Measurements from ENCODE around the gene TMOD1. TPM values are rescaled to one million over a fixed set of nuclear protein-coding genes. Genes with fewer than 3 reads are reported as not detected.

Gene TMOD1
- total RNA-seq, 1 donor from 2014 or later = not detected

DNA sequence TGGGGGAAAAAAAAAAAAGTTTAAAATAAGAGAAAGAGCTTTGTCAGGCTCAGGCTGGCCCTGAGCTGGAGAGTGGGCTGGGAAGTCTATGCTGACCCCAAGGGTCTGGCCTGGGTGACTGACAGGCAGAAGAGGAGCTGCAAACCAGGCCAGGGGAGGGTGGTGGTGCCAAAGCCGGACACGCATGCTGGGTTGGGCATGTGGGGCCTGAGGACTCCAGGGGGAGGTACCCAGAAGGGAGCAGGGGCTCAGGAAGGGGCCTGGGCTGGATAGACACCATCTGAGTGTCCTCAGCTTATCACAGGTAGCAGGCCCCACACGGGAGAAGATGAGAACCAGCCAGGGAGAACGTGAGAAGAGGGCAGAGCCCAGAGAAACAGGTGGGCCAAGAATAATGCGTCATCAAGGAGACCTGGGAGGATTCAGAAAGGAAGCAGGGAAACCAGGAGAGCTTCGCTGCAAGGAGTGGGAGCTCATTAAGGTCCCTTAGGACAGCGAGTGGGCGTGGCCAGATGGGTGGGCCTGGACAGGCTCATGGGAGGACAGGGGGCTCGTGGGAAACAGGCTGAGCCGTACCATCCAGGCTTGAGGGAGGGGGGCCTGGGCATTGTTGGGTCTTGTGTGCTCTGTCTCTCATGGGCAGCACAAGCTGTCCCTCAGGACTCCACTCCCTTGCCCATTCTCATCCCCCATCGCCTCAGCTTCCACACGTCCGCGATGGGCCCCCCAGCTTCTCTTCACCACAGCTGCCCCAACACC is 16.0 kb downstream of the TMOD1 start:
- Histone ChIP-seq H3K27me3 (no peaks in the 10 kb centered on the region), H3F3A (ENCODE audit: low read depth) (no peaks in the 10 kb centered on the region), H3K27ac (no peak overlapping the region), H3K79me2 (ENCODE audit: low read depth) (no peaks in the 10 kb centered on the region), H3K4me3 (no peak overlapping the region), H4K20me1 (ENCODE audit: low read depth) (no peaks in the 10 kb centered on the region), H2AFZ (replicated peaks) (no peak overlapping the region), H3K9ac (no peak overlapping the region), H3K4me1 (peaks cover 13% of the 10 kb centered on the region), H3K36me3 (no peaks in the 10 kb centered on the region), H3K4me2 (no peak overlapping the region), H3K9me3 (ENCODE audit: low read depth) (no peaks in the 10 kb centered on the region)
- no peak for TF ChIP-seq EZH2phosphoT487 (IDR thresholded peaks at IDR 0.05)
- TF ChIP-seq, protein P1, sequence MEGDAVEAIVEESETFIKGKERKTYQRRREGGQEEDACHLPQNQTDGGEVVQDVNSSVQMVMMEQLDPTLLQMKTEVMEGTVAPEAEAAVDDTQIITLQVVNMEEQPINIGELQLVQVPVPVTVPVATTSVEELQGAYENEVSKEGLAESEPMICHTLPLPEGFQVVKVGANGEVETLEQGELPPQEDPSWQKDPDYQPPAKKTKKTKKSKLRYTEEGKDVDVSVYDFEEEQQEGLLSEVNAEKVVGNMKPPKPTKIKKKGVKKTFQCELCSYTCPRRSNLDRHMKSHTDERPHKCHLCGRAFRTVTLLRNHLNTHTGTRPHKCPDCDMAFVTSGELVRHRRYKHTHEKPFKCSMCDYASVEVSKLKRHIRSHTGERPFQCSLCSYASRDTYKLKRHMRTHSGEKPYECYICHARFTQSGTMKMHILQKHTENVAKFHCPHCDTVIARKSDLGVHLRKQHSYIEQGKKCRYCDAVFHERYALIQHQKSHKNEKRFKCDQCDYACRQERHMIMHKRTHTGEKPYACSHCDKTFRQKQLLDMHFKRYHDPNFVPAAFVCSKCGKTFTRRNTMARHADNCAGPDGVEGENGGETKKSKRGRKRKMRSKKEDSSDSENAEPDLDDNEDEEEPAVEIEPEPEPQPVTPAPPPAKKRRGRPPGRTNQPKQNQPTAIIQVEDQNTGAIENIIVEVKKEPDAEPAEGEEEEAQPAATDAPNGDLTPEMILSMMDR (IDR thresholded peaks at IDR 0.05) = no peak
- no peak for TF ChIP-seq EZH2 (IDR thresholded peaks at IDR 0.05)
- H3K4me1 Mint-ChIP-seq = peaks cover 18% of the 10 kb centered on the region
- H3K27ac Mint-ChIP-seq = no peak overlapping the region
- H3K27me3 Mint-ChIP-seq (ENCODE audit: insufficient read depth, low read depth) = peaks cover 17% of the 10 kb centered on the region
- no peak overlapping the region for H3K4me3 Mint-ChIP-seq
- no peaks in the 10 kb centered on the region for H3K9me3 Mint-ChIP-seq
- no peak for DNase-seq (ENCODE audit: low spot score)
- no peaks in the 10 kb centered on the region for H3K36me3 Mint-ChIP-seq

DNA sequence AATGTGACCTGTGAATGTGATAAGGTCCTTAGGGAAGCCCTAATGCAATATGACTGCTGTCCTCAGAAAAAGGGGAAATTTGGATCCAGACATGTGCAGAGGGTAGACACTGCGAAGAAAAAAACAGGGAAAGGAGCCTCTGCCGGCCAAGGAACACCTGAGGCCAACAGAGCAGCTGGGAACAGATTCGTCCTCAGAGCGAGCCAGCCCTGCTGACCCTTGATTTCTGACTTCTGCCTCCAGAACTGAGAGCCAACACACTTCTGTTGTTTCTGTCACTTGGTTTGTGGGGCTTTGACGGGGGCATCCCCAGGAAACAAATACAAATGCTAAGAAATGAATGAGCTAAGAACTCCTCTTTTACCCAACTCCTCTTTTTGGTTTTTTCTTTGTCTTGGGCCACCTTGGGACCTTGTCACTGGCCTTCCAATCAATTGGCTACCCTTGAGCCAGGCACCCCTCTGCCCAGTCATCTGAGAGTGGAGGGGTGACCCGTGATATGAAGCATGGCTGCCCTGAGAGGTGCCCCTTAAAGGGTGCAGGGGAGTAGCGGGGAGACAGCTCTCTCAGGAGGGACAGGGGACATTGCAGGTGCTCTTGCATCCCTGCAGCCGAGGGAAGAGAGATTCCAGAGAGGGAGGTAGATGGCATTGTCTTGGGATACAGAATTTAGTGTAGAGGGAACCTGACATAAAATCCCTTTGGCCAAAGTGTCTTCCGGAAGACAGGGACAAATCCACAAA is 16.9 kb downstream of the TMOD1 start:
- Histone ChIP-seq H3K79me2 (ENCODE audit: low read depth) (no peaks in the 10 kb centered on the region), H3F3A (ENCODE audit: low read depth) (no peaks in the 10 kb centered on the region), H3K27ac (no peak overlapping the region), H2AFZ (replicated peaks) (no peak overlapping the region), H3K9me3 (ENCODE audit: low read depth) (no peaks in the 10 kb centered on the region), H3K4me1 (peaks cover 13% of the 10 kb centered on the region), H3K27me3 (no peaks in the 10 kb centered on the region), H3K36me3 (no peaks in the 10 kb centered on the region), H3K4me3 (no peak overlapping the region), H3K9ac (no peak overlapping the region), H4K20me1 (ENCODE audit: low read depth) (no peaks in the 10 kb centered on the region), H3K4me2 (no peak overlapping the region)
- H3K36me3 Mint-ChIP-seq = no peaks in the 10 kb centered on the region
- H3K27ac Mint-ChIP-seq = peak overlapping the region; percentile 63
- H3K27me3 Mint-ChIP-seq (ENCODE audit: insufficient read depth, low read depth) = peaks cover 17% of the 10 kb centered on the region
- no peak for DNase-seq (ENCODE audit: low spot score)
- TF ChIP-seq EZH2 (IDR thresholded peaks at IDR 0.05) = no peak
- TF ChIP-seq, protein P1 (IDR thresholded peaks at IDR 0.05) = no peak
- no peaks in the 10 kb centered on the region for H3K9me3 Mint-ChIP-seq
- peaks cover 18% of the 10 kb centered on the region for H3K4me1 Mint-ChIP-seq
- no peak overlapping the region for H3K4me3 Mint-ChIP-seq

DNA sequence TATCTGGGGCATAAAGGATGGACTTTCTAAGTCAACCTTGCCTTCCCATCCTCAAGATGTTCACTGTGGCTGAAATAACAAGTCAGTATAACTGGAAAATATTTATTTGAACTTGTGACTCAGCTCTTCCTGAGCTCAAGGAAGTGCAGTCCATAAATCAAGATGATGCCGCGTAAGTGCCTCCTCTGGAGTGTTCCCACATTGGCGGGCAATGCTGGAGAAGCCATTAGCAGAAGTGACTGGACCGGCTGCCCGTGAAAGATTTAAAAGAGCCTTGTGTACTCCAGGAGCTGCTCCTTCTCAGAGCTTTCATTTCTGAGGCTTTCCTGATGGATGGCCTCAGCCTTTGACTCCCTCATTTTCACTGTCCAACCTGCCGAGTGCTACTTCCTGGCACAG is 17.4 kb downstream of the TMOD1 start:
- Histone ChIP-seq H3K4me1 (peaks cover 13% of the 10 kb centered on the region), H3K27me3 (no peaks in the 10 kb centered on the region), H3K27ac (no peak overlapping the region), H3K79me2 (ENCODE audit: low read depth) (no peaks in the 10 kb centered on the region), H3K9me3 (ENCODE audit: low read depth) (no peaks in the 10 kb centered on the region), H3F3A (ENCODE audit: low read depth) (no peaks in the 10 kb centered on the region), H3K4me3 (no peak overlapping the region), H3K4me2 (no peak overlapping the region), H2AFZ (replicated peaks) (no peak overlapping the region), H3K36me3 (no peaks in the 10 kb centered on the region), H4K20me1 (ENCODE audit: low read depth) (no peaks in the 10 kb centered on the region), H3K9ac (no peak overlapping the region)
- Mint-ChIP-seq H3K9me3 (no peaks in the 10 kb centered on the region), H3K27ac (no peak overlapping the region), H3K27me3 (ENCODE audit: insufficient read depth, low read depth) (peaks cover 17% of the 10 kb centered on the region), H3K36me3 (no peaks in the 10 kb centered on the region), H3K4me1 (peaks cover 18% of the 10 kb centered on the region), H3K4me3 (no peak overlapping the region)
- no peak for DNase-seq (ENCODE audit: low spot score)
- TF ChIP-seq, protein P1 (IDR thresholded peaks at IDR 0.05) = no peak
- no peak for TF ChIP-seq EZH2 (IDR thresholded peaks at IDR 0.05)
- TF ChIP-seq EZH2phosphoT487 (IDR thresholded peaks at IDR 0.05) = no peak
